Pulmonary artery endothelial cell (primary cell): ENCODE measurements around the gene GZMM. TPM values are rescaled to one million over a fixed set of nuclear protein-coding genes. Genes with fewer than 3 reads are reported as not detected.
"Not testable (repeated sequence)": the region's sequence is repeated elsewhere in the genome, so short reads cannot be mapped to it uniquely, and the experiment has no call there.

Experiments
- DNase-seq: peaks from one replicate; pipeline ENCODE4 v3.0.0-alpha.2; 2011; ENCODE audit warnings: low read depth, low spot score
- total RNA-seq: library from RNA; depleted of rRNA; stranded (reverse); fragments of >200 nt; gene quantifications from 2 replicates; pipeline ENCODE4 v1.2.3, GENCODE V29; 2014

The GZMM gene
- total RNA-seq, 1 donor from 2014 or later, result not detected

DNA sequence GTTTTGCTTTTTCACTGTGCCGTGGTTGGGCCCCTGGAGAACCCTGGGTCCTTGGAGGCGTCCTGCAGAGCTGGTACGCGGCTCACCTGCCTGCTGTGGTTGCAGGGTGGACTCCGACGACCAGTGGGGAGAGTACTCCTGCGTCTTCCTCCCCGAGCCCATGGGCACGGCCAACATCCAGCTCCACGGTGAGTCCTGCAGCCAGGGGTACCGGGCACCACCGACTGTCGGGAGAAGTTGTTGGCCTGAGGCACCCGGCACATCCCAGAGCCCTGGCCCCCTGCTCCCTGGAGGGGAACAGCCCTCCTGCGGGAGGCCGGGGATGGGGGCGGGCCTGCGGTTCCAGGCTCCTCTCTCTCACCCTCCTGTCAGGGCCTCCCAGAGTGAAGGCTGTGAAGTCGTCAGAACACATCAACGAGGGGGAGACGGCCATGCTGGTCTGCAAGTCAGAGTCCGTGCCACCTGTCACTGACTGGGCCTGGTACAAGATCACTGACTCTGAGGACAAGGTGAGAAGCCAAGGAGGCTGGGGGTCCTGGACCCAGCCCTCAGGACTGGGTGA is 36.5 kb downstream of the GZMM start:
- DNase-seq, result no peak

DNA sequence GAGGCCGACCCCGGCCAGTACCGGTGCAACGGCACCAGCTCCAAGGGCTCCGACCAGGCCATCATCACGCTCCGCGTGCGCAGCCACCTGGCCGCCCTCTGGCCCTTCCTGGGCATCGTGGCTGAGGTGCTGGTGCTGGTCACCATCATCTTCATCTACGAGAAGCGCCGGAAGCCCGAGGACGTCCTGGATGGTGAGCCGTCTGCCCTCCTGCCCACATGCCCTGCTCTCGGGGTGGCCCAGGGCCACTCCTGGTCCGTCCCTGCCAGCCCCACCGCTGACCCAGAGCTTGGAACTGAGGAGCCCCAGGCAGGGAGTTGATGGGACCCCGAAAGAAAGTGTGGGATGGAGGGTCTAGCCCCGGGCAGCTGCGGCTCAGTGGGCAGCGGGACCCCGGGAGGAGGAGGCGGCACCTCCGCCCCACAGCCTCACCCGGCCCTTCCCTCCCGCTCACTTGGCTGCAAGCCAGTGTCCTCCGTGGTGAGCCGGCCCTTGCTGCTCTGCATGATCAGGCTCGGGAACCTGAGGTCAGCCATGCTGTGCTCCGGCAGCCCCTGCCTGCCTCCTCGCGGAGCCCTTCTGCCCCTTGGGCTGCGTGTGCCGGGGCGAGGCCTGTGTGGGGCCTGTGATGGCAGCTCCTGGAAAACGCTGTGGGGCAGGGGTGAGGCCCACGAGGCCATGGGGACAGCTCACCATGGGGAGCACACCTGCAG is 37.7 kb downstream of the GZMM start:
- no peak for DNase-seq

DNA sequence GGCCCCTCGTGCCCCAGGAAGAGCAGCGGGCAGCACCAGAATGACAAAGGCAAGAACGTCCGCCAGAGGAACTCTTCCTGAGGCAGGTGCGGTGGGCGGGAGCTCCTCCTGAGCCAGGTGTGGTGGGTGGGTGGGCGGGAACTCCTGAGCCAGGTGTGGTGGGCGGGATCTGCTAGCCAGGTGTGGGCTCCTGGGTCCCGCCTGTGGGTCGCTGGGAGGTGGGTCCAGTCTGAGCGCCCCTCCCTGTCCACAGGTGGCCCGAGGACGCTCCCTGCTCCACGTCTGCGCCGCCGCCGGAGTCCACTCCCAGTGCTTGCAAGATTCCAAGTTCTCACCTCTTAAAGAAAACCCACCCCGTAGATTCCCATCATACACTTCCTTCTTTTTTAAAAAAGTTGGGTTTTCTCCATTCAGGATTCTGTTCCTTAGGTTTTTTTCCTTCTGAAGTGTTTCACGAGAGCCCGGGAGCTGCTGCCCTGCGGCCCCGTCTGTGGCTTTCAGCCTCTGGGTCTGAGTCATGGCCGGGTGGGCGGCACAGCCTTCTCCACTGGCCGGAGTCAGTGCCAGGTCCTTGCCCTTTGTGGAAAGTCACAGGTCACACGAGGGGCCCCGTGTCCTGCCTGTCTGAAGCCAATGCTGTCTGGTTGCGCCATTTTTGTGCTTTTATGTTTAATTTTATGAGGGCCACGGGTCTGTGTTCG is 38.8 kb downstream of the GZMM start:
- no peak for DNase-seq

DNA sequence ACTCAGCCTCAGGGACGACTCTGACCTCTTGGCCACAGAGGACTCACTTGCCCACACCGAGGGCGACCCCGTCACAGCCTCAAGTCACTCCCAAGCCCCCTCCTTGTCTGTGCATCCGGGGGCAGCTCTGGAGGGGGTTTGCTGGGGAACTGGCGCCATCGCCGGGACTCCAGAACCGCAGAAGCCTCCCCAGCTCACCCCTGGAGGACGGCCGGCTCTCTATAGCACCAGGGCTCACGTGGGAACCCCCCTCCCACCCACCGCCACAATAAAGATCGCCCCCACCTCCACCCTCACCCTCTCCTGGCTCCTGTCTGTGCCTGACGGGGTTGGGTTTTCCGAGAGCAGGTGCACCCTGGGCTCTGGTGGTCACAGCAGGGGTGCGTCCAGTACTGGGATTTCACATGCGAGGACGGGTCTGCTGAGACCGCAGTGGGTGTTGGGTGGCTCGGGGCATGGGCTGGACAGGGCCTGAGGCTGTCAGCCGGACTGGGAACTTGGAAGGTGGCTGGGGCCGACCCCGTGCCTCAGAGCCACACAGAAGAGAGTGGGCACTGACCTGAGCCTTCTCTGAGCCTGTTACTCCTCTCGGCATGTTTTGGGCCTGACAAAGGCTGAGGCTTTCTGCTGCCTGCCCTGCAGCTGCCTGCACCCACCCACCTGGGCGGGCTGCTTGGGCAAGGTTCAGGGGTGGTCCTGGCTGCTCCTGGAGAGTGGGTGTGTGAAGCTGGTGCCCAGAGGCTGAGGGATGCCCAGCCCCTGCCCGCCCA is 39.5 kb downstream of the GZMM start:
- no peak for DNase-seq

DNA sequence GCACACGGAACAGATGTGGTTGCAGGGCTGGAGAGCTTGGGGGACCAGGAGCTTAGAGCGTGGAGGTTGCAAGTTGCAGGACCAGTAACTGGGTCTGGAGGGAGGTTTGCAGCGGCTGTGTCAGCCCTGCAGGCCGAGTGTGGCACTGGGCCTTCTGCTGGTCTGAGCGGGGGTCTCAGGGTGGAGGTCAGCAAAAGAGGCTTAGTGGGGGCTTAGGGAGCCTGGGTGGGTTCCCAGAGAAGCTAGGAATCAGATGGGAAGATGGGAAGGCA is 40.1 kb downstream of the GZMM start:
- DNase-seq, result no peak

DNA sequence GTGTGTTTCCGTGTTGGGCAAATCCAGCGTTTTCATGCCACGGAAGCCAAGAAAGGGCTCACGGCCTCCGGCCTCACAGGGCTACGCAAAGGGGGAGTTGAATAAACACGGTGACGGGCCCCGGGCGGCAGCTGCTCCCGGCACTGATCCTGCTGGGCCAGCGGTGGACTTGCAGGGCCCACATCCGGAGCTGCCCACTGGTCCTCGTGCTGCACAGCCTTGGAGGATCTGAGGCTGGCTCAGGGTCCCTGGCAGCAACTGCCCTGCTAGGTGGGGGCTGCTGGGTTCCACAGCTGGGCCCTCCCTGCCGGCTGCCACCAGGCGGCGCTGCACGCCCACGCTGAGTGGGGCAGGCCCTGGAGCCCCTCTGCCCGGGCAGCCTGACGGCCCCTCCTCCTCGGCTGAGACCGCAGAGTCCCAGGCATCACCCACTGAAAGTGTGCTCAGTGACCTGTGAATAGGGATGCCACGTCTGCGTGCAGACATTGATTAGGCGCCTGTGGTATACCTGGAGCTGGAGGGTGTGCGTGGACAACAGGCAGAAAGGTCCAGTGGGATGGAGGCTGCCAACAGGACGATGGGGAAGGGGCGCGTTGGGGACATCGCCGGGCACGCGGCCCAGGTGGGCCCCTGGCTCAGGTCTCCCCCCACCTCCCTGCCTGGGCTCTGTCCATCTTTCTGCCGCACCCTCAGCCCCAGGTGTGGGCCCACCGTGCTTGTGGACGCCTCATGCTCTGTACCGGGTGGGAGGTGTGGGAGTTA is 40.6 kb downstream of the GZMM start:
- DNase-seq, result no peak

DNA sequence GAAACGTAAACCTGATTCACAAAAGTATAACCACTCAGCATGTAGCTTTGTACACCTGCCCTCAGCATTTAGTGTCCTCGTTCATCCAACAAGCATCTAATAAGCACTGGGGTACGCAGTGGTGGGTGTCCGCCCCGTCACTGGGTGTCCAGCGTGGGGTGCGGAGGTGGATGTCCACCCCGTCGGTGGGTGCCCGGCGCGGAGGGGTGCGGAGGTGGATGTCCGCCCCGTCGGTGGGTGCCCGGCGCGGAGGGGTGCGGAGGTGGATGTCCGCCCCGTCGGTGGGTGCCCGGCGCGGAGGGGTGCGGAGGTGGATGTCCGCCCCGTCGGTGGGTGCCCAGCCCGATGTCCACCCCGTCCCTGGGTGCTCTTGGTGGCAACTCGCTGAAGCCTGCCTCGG is 41.3 kb downstream of the GZMM start:
- not testable (repeated sequence) for DNase-seq

DNA sequence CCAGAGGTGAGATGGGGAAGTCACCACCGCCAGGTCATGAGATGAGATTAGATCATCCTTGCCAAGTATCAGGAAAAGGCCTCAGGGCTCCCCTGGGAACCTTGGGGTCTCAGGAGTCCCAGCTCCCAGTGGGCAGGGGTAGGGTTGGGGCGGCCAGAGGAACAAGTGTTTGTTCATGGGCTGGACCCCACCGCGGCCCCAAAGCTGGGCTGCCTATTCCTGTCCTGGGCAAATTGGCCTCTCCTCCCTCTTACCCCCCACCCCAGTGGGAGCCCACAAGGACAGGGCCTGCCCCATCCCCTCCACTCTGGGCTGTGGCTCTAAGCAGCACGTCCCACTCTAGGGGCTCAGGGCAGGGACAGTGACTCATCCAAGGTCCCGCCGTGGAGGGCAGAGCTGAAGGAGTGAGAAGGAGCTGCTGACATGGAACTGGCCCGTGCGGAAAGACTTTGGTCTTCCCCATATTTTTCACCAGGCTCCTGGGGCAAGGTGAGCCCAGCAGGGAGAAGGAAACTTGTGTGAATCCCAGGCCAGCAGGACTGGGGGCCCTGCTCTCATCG is 41.8 kb downstream of the GZMM start:
- no peak for DNase-seq

DNA sequence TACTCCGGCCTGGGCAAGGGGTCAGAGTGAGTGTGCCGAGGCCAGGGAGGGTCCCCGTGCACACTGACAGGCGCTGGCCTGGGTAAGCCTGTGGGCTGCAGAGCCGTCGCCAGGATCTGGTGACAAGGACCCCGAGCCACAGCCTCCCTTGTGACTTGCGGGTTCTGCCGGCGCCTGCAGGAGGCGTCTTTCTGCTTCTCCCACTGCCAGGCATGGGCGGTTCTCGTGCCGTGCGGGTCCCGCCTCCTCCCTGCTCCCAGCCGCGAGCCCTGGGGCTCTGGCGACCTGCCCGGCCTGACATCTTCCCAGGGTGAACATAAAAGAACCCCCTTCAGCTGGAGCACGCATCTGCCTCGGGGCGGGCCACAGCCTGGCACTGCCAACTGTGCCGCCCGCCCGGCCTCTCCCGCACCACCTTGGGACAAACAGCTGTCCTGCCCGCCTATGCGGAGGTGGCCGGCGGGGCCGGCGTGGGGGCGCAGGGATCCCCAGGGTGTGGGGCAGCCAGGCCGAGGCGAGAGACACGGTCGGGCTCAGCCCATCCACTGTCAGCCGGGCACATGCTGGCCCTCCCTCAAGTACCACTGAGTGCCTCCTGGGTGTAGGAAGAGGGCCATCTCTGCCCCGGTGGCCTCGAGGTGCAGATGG is 44.4 kb downstream of the GZMM start:
- no peak for DNase-seq

DNA sequence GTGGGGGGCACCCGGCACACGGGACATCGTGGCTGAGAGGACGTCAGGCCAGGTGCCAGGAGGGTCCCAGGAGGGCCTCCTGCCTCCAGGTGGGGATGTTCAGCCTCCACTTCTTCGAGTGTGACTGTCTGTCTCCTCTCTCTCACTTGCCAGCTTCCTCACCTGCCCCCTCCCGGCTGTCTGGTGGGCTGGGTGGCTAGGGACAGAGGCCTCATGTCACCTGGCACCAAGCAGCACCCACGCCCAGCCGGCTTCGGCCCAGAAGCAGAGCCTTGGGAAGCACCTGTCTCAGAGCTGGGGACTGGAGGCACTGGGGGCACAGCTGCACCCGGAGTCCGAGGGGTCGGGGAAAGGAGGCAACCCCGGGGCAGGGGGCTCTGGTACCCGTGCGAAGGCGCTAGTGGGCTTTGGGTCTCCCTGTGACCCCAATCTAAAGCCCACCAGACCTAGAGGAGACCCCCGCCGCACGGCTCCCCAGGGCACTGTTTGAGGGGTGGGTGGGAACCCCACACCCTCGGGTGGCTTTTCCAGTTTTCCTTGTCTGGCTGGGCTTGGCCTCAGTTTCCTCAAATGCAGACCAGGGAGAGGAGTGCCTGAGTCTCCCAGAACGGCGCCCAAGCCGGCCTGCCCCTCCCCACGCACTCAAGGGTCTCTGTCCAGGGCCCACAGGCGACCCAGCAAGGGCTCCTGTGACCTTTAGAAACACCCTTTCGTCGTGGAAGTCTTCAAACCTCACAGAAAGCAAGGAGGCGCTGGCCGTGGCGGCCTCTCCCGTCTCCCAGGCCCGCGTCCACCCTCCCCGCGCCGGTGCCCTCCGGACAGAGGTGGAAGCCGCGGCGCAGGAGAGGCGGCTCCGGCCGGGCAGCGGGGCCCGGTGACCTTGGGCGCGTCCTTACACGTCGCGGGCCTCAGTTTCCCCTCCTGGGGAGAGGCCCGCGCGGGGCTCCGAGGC is 45.2 kb downstream of the GZMM start:
- no peak for DNase-seq

DNA sequence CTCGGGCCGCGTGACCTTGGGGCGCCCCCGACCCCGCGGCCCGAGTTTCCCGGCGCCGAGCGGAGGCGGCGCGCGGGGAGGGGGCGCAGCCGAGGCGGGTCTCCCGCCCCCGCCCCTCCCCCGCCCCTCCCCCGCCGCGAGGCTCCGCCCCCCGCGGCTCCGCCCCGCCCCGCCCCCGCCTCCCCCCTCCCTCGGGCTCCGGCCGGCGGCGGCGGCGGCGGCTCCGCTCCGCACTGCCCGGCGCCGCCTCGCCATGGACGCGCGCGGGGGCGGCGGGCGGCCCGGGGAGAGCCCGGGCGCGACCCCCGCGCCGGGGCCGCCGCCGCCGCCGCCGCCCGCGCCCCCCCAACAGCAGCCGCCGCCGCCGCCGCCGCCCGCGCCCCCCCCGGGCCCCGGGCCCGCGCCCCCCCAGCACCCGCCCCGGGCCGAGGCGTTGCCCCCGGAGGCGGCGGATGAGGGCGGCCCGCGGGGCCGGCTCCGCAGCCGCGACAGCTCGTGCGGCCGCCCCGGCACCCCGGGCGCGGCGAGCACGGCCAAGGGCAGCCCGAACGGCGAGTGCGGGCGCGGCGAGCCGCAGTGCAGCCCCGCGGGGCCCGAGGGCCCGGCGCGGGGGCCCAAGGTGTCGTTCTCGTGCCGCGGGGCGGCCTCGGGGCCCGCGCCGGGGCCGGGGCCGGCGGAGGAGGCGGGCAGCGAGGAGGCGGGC is 46.0 kb downstream of the GZMM start, which contains the start of gene HCN2:
TSS of gene HCN2 (plus strand) at position 189 of the 703 bp plus-strand sequence. CDS start at position 254, 65 bp downstream.
- no peak for DNase-seq

DNA sequence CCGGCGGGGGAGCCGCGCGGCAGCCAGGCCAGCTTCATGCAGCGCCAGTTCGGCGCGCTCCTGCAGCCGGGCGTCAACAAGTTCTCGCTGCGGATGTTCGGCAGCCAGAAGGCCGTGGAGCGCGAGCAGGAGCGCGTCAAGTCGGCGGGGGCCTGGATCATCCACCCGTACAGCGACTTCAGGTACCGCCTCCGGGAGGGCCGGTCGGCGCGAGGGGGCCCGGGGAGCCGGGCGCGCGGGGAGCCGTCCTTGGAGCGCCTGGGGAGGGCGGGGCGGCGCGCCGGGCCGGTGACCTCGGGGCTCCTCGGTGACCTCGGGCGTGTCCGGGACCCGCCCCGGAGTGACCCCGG is 46.5 kb downstream of the GZMM start:
- DNase-seq, result no peak

DNA sequence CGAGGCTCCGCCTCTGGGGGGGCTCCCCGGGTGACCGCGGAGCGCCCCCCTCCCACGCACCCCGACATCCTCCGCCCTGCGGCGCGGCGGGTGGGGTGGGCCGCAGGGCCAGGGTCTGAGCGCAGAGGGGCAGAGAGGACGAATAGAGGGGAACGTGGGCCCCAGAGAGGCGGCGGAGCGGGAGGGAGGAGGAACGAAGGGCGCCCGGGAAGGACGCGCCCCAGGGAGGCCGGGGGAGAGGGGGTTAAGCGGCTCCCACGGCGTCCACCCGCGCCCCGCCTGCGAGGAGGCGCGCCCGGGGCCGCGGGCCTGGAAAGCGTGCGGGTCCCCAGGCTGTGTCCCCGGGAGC is 46.9 kb downstream of the GZMM start:
- no peak for DNase-seq

DNA sequence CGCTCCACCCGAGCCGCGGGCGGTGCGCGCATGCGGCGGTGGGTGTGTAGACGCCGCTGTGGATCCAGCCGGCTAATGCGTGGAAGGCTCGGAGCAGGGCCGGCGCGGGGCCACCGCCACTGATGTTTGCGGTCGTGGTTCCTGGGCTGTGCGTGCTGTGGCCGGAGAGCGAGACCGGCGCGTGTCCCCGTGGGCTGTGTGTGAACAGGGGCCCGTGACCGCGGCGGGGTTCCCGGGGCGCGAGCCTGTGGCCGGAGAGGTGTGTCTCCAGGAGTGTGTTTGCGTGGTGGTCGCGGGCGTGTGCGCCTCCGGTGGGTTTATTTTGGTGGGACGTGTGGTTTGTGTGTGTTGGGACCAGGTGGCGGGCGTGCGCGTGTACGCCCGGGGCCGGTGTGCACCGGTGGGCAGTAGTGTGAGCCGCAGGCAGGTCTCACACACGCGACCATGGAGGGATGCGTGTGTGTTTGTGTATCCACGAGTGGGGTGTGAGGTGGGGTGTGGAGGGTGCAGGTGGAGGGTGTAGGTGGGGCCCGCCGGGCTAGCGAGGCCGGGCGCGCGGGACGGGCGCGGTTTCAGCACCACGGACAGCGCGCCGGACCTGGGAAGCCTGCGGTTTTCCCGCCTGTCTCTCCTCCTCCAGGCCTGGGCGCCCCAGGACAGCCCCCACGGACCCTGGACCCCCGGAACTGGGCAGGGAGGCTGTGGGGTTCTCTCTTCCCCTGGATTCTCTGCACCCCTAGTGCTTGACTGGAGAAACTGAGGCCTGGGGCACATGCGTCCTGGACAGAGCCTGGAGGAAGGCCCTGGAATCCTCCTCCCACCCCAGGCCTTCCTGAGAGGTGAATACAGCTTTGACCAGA is 47.5 kb downstream of the GZMM start:
- no peak for DNase-seq

DNA sequence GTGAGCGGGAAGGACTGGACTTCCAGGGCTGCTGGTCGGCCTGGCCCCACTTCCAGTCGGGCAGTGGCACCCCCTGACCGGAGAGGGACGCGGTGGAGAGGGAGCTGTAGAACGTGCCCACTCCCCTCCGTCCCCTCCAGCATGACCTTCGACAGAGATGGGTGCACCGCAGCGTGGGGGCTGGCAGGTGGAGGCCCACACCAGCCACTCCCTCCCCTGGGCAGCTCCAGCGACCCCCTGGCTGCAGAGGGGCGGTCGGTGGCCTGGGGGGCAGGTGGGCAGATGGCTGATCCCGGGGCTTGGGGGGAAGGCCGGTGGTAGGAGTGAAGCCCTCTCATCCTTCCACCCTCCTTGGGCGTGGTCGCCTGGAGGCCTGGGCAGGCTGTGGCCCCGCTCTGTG is 48.2 kb downstream of the GZMM start:
- DNase-seq, result no peak

DNA sequence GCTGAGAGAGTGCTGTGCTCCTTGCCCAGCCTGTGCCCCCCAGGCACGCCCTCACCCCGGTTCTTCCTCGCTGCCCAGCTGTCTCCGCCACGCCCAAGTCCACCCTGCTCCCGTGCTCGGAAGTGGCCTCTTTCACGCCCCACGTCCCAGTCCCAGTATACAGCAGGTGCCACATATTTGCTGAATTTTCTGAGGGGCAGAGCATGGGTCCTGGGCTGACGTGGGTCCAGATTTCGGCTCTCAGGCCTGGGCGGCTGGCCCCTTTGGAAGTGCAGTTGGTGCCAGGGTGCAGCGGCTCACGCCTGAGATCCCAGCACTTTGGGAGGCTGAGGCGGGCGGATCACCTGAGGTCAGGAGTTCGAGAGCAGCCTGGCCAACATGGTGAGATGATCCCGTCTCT is 49.2 kb downstream of the GZMM start:
- DNase-seq, result no peak

DNA sequence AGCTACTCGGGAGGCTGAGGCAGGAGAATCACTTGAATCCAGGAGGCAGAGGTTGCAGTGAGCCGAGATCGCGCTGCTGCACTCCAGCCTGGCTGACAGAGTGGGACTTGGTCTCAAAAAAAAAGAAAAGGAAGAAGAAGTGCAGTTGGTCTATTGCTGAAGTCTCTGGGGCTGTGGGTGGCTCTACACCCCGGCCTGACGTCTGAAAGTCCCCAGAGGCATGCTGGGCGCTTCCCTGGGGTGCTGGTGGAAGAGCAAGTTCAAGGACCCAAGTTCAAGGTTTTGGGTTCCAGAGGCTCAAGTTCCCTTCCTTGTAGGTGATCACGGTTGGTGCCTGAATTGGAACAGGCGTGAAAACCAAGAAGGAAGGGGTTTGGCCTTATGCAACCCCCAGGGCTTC is 49.7 kb downstream of the GZMM start:
- no peak for DNase-seq

DNA sequence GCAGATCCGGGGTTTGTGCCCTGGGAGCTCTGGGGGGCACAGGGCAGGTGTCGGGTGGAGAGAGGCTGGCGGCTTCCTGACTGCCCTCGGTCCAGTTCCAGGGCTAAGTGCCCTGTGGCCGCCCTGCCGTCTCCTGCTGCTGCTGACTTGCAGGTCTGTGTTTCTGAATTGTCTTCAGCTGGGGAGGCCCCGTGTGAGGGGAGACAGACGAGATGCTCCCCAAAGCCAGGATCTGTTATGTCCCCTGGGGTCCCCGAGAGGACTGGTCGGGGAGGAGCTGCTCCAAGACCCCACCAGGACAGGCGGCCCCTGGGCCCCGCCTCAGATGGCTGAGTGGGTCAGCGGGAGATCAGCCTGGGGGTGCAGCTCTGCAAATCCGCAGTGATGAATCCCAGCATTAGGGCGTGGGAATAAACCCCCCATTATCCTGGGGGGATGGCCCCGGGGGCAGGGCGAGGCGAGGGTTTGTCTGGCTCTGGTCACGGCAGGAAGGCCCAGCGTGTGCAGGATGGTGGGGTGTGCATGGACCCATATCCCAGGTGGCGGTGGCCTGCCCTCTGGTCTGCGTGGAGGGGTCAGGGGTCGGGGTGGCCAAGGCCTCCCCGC is 50.5 kb downstream of the GZMM start:
- no peak for DNase-seq
